H1 (cell line): Measurements from ENCODE around the gene PLCB1. TPM values are rescaled to one million over a fixed set of nuclear protein-coding genes. Genes with fewer than 3 reads are reported as not detected.

Experiments used
- CTCF ChIA-PET: fragments of 300-600 bp; sonication (Branson Sonifier 250); formaldehyde crosslinking; loops from one replicate; lab custom pipeline; 2021; ENCODE audit not compliant: partially characterized antibody; lab: Charles Lee
- POLR2A ChIA-PET: fragments of 300-600 bp; sonication (Branson Sonifier 250); formaldehyde crosslinking; loops from one replicate; lab custom pipeline; 2021; ENCODE audit warnings: inconsistent platforms; ENCODE audit not compliant: partially characterized antibody; lab: Charles Lee
- DNase-seq, 2 experiments: peaks; one replicate each; pipeline versions ENCODE4 v3.0.0 to v3.0.0-alpha.2; 2010 to 2022; ENCODE audit warnings: low spot score in 2 of 2, low read depth in 1 of 2, mixed read lengths in 1 of 2
- FAIRE-seq: peaks from 2 replicates; lab custom pipeline; 2011; peaks lifted over from hg19 to GRCh38; lab: Jason Lieb, UNC
- H2AFZ ChIP-seq: 2 replicates; pipeline ENCODE4 v1.8.1; 2012; ENCODE audit warnings: low read length, inconsistent platforms
- H2AK5ac ChIP-seq: 2 replicates; pipeline ENCODE4 v1.6.1; 2013; ENCODE audit warnings: low read depth, low read length
- H2BK120ac ChIP-seq: replicated peaks from 2 replicates; pipeline ENCODE3; 2013; ENCODE audit warnings: low read depth, low read length, inconsistent platforms
- H2BK12ac ChIP-seq: 2 replicates; pipeline ENCODE4 v1.6.1; 2013; ENCODE audit warnings: low read depth, low read length
- H2BK15ac ChIP-seq: 2 replicates; pipeline ENCODE4 v1.6.1; 2013; ENCODE audit warnings: low read length
- H2BK20ac ChIP-seq: 2 replicates; pipeline ENCODE4 v1.6.1; 2013; ENCODE audit warnings: low read length
- H2BK5ac ChIP-seq: 2 replicates; pipeline ENCODE4 v1.6.1; 2013; ENCODE audit warnings: low read depth, low read length
- H3K14ac ChIP-seq: 2 replicates; pipeline ENCODE4 v1.6.1; 2013; ENCODE audit warnings: inconsistent platforms; ENCODE audit not compliant: insufficient read length
- H3K18ac ChIP-seq: 2 replicates; pipeline ENCODE4 v1.6.1; 2013; ENCODE audit warnings: low read length; ENCODE audit errors: extremely low read depth
- H3K23ac ChIP-seq: 2 replicates; pipeline ENCODE4 v1.6.1; 2013; ENCODE audit warnings: inconsistent platforms; ENCODE audit not compliant: insufficient read length
- H3K23me2 ChIP-seq: 2 replicates; pipeline ENCODE4 v1.6.1; 2013; ENCODE audit warnings: low read depth, low read length
- H3K27ac ChIP-seq: 2 replicates; pipeline ENCODE4 v1.6.1; 2011; ENCODE audit warnings: low read depth, low read length, inconsistent platforms
- H3K27me3 ChIP-seq, 4 experiments: replicated peaks in 1 of 4; 1 replicate in 1 of 4; 2 replicates in 3 of 4; pipeline versions ENCODE4 v1.6.1 to v1.8.1; 2011 to 2013; ENCODE audit warnings: low read length in 3 of 4, mild to moderate bottlenecking in 3 of 4, inconsistent platforms in 2 of 4, mixed read lengths in 2 of 4, moderate library complexity in 1 of 4; ENCODE audit not compliant: control insufficient read depth in 3 of 4, insufficient read depth in 3 of 4; ENCODE audit errors: extremely low read depth in 1 of 4
- H3K36me3 ChIP-seq, 4 experiments: 2 replicates each; pipeline versions ENCODE4 v1.6.1 to v1.8.1; 2011 to 2013; ENCODE audit warnings: mild to moderate bottlenecking in 4 of 4, low read length in 3 of 4, moderate library complexity in 2 of 4, control low read depth in 1 of 4, inconsistent platforms in 1 of 4; ENCODE audit not compliant: insufficient read depth in 4 of 4, control insufficient read depth in 2 of 4
- H3K4ac ChIP-seq: replicated peaks from 2 replicates; pipeline ENCODE3; 2013; ENCODE audit warnings: low read length, low read depth, mixed read lengths, inconsistent platforms; ENCODE audit not compliant: insufficient read length
- H3K4me1 ChIP-seq, 4 experiments: replicated peaks in 1 of 4; 1 replicate in 1 of 4; 2 replicates in 3 of 4; pipeline versions ENCODE4 v1.6.1 to v1.8.1; 2011 to 2013; ENCODE audit warnings: low read length in 3 of 4, inconsistent platforms in 2 of 4, mixed read lengths in 1 of 4; ENCODE audit not compliant: insufficient read depth in 4 of 4, control insufficient read depth in 3 of 4
- H3K4me2 ChIP-seq, 2 experiments: 2 replicates each; pipeline versions ENCODE4 v1.6.1 to v1.8.1; 2011 to 2013; ENCODE audit warnings: low read depth in 2 of 2, low read length in 2 of 2, control low read depth in 1 of 2, inconsistent platforms in 1 of 2, mild to moderate bottlenecking in 1 of 2; ENCODE audit not compliant: insufficient read depth in 1 of 2
- H3K4me3 ChIP-seq, 4 experiments: fragments of 200-600, 300-600 bp in 1 of 4; sonication (generic), shearing (Covaris generic), sonication (Bioruptor Twin) in 1 of 4; 2 replicates each; pipeline versions ENCODE4 v1.5.1 to v1.8.1; 2011 to 2016; ENCODE audit warnings: low read length in 4 of 4, low read depth in 3 of 4, control low read depth in 2 of 4, inconsistent platforms in 2 of 4, mild to moderate bottlenecking in 2 of 4, mixed read lengths in 1 of 4, moderate library complexity in 1 of 4; ENCODE audit not compliant: insufficient read depth in 2 of 4; ENCODE audit errors: extremely low read depth in 1 of 4
- H3K56ac ChIP-seq: replicated peaks from 2 replicates; pipeline ENCODE3; 2013; ENCODE audit warnings: low read depth, mild to moderate bottlenecking, mixed read lengths, low read length, inconsistent platforms; ENCODE audit not compliant: insufficient read length
- H3K79me1 ChIP-seq: 2 replicates; pipeline ENCODE4 v1.6.1; 2013; ENCODE audit warnings: low read depth, low read length, control low read depth
- H3K79me2 ChIP-seq, 2 experiments: 2 replicates each; pipeline versions ENCODE4 v1.6.1 to v1.8.1; 2012 to 2013; ENCODE audit warnings: low read length in 2 of 2, mild to moderate bottlenecking in 2 of 2, inconsistent platforms in 1 of 2; ENCODE audit not compliant: insufficient read depth in 2 of 2, control insufficient read depth in 1 of 2
- H3K9ac ChIP-seq, 4 experiments: replicated peaks in 1 of 4; 1 replicate in 1 of 4; 2 replicates in 3 of 4; pipeline versions ENCODE4 v1.6.1 to v1.8.1; 2011 to 2013; ENCODE audit warnings: low read depth in 3 of 4, low read length in 3 of 4, control low read depth in 2 of 4, mild to moderate bottlenecking in 2 of 4, moderate library complexity in 2 of 4, inconsistent platforms in 1 of 4; ENCODE audit errors: extremely low read depth in 1 of 4
- H3K9me3 ChIP-seq, 2 experiments: 2 replicates each; pipeline versions ENCODE4 v1.6.1 to v1.8.1; 2012 to 2013; ENCODE audit warnings: mild to moderate bottlenecking in 2 of 2, moderate library complexity in 2 of 2, control low read depth in 1 of 2, inconsistent platforms in 1 of 2, low read depth in 1 of 2, low read length in 1 of 2, mixed read lengths in 1 of 2; ENCODE audit not compliant: insufficient read depth in 2 of 2
- H4K20me1 ChIP-seq, 2 experiments: replicated peaks in 1 of 2; 2 replicates each; pipeline versions ENCODE3 to v1.8.1; 2011 to 2013; ENCODE audit warnings: inconsistent platforms in 2 of 2, low read length in 2 of 2, mild to moderate bottlenecking in 1 of 2; ENCODE audit not compliant: insufficient read depth in 2 of 2, control insufficient read depth in 1 of 2
- H4K5ac ChIP-seq: 2 replicates; pipeline ENCODE4 v1.6.1; 2013; ENCODE audit warnings: low read length, low read depth, mixed read lengths, inconsistent platforms; ENCODE audit not compliant: insufficient read length
- H4K8ac ChIP-seq: 2 replicates; pipeline ENCODE4 v1.8.0; 2013; ENCODE audit warnings: mild to moderate bottlenecking, moderate library complexity, low read length, inconsistent platforms; ENCODE audit not compliant: insufficient read depth; ENCODE audit errors: extremely low read depth
- H4K91ac ChIP-seq: replicated peaks from 2 replicates; pipeline ENCODE3; 2013; ENCODE audit warnings: low read length, mixed read lengths, inconsistent platforms; ENCODE audit not compliant: insufficient read length
- CTBP2 ChIP-seq: IDR thresholded peaks from 2 replicates; pipeline ENCODE4 v1.7.0; 2011; ENCODE audit warnings: borderline replicate concordance, mild to moderate bottlenecking, moderate library complexity, mixed read lengths, low read length; ENCODE audit not compliant: insufficient read depth, insufficient read length
- HDAC2 ChIP-seq, 2 experiments: fragments of 300-600 bp in 1 of 2; sonication (generic) in 1 of 2; IDR thresholded peaks; 2 replicates each; pipeline ENCODE4 v1.6.1; 2011 to 2012; ENCODE audit warnings: low read depth in 2 of 2, low read length in 2 of 2, mild to moderate bottlenecking in 2 of 2, moderate library complexity in 2 of 2, borderline replicate concordance in 1 of 2, inconsistent platforms in 1 of 2
- MAFK ChIP-seq: IDR thresholded peaks from 2 replicates; pipeline ENCODE4 v1.6.1; 2012; ENCODE audit warnings: low read depth, mild to moderate bottlenecking, improper control_type of control experiment, low read length
- SP1 ChIP-seq: IDR thresholded peaks from 2 replicates; pipeline ENCODE4 v1.6.1; 2011; ENCODE audit warnings: low read depth, low read length
- SP4 ChIP-seq: IDR thresholded peaks from 2 replicates; pipeline ENCODE4 v1.6.1; 2012; ENCODE audit warnings: low read length, inconsistent platforms
- YY1 ChIP-seq: IDR thresholded peaks from 2 replicates; pipeline ENCODE4 v1.6.1; 2011; ENCODE audit warnings: low read depth, mild to moderate bottlenecking, low read length
- WGBS, 2 experiments: shearing (Covaris generic) in 1 of 2; methylation state at CpG; one replicate each; pipeline versions ENCODE4 v1.1.6 to v1.1.7; 2013 to 2015; ENCODE audit warnings: low lambda C conversion rate in 2 of 2, mixed read lengths in 2 of 2, inconsistent platforms in 1 of 2, low coverage in 1 of 2, missing lambda C conversion rate in 1 of 2; ENCODE audit not compliant: insufficient replicate concordance in 2 of 2, insufficient coverage in 1 of 2, insufficient read length in 1 of 2; ENCODE audit errors: extremely low coverage in 1 of 2, missing lambda C conversion rate in 1 of 2; 5-methylcytosine and 5-hydroxymethylcytosine counted together
- polyA plus RNA-seq, 7 experiments: library from polyadenylated mRNA; depleted of rRNA in 3 of 7; stranded (reverse) in 5 of 7; unstranded in 2 of 7; fragments of >200 nt in 5 of 7; fragments of 200-250 nt in 2 of 7; gene quantifications; 1 replicate in 5 of 7; 2 replicates in 1 of 7; 4 replicates in 1 of 7; pipeline versions ENCODE4 v1.2.1 to v1.2.3, GENCODE V29; 2011 to 2013; ENCODE audit warnings: missing spikeins in 2 of 7, mixed read lengths in 2 of 7
- total RNA-seq: library from RNA; stranded (reverse); fragmentation: NEBNext Ultra II Directional; extraction: Animal tissue kit (Norgen Biotek cat#: 25700); gene quantifications from 2 replicates; pipeline ENCODE4 v1.2.1, GENCODE V29; 2021
- TF ChIP-seq, protein P1 (sequence below): IDR thresholded peaks from 2 replicates; pipeline ENCODE4 v1.6.1; 2012; ENCODE audit warnings: inconsistent platforms

PLCB1 gene
- total and polyA plus RNA-seq, 2 of the 8 experiments (the other 6 are each of a cell fraction or from before 2014, with no cell fraction given): 2.6 to 9.1 TPM

DNA sequence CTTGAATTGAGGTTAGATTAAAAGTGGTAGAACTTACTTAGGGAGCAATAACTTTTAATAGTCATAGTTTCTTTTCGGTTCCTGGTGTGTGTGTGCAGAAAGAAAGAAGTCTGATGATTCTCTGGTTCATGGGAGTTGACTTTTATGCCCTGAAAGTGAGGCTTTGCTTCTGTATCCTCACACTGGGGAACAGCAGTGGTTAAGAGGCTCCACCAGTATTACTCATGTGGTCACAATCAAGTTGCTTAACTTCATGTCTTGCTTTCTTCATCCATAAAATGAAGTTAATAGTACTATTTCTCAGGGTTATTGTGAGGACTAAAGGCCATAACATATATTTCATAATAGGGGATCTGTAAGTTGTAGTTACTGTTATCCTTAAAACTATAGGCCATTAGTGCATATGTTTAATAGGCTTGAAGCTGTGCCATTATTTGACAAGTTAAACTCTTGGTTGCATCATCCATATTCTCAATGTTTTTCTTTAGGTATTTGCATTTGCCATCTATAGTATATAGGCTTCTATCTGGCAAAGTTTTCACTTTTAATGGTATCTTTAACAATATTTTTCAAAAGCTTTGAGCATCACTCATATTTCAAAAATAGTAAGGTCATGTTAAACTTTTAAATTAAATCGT is 262.4 kb downstream of the PLCB1 start:
- FAIRE-seq: no peak
- WGBS, 2 experiments: 83% methylated on average over 2 of the region's 2 CpGs; no CpG with 5 or more reads in 1 of the 2 experiments
- H3K4me3 ChIP-seq: no peak overlapping the region

More for the DNA sequence above, 262.4 kb downstream of the PLCB1 start:
- no peak overlapping the region for H2AK5ac ChIP-seq
- H4K8ac ChIP-seq: no peak overlapping the region
- H4K91ac ChIP-seq: no peak overlapping the region
- no peaks in the 10 kb centered on the region for H3K79me2 ChIP-seq
- no peaks in the 10 kb centered on the region for H3K4me1 ChIP-seq
- no peak overlapping the region for H2BK15ac ChIP-seq
- peaks cover 0 to 1% (median 0%) of the 10 kb centered on the region in 4 experiments; a peak in 1 of 7 replicates for H3K27me3 ChIP-seq
- ChIA-PET POLR2A (no interaction called here), CTCF (no interaction called here)
- no peaks in the 10 kb centered on the region for H3K36me3 ChIP-seq
- no peak overlapping the region for H2BK12ac ChIP-seq
- no peak overlapping the region for H3K4ac ChIP-seq
- H3K79me1 ChIP-seq: no peaks in the 10 kb centered on the region
- H3K23me2 ChIP-seq: no peaks in the 10 kb centered on the region
- H4K5ac ChIP-seq: no peak overlapping the region
- H3K9ac ChIP-seq: no peak overlapping the region
- DNase-seq: no peak
- H3K9me3 ChIP-seq: no peaks in the 10 kb centered on the region
- H3K4me2 ChIP-seq: no peak overlapping the region
- H3K18ac ChIP-seq: no peak overlapping the region
- TF ChIP-seq, protein P1, sequence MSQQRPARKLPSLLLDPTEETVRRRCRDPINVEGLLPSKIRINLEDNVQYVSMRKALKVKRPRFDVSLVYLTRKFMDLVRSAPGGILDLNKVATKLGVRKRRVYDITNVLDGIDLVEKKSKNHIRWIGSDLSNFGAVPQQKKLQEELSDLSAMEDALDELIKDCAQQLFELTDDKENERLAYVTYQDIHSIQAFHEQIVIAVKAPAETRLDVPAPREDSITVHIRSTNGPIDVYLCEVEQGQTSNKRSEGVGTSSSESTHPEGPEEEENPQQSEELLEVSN: no peak
- TF ChIP-seq CTBP2 (no peak), YY1 (no peak), SP1 (no peak), MAFK (no peak), SP4 (no peak), HDAC2 (IDR thresholded peaks at IDR 0.05; ENCODE audit: borderline replicate concordance in 1 of 2, low read depth in 2 of 2, low read length in 2 of 2) (no peak)
- TF ChIP-seq, all 59 proteins: peak for 0
- Histone ChIP-seq H2AFZ (no peak overlapping the region), H3K27ac (no peak overlapping the region), H2BK20ac (no peak overlapping the region), H3K14ac (no peak overlapping the region), H3K56ac (no peak overlapping the region), H3K23ac (no peak overlapping the region), H2BK120ac (no peak overlapping the region), H4K20me1 (no peaks in the 10 kb centered on the region), H2BK5ac (no peak overlapping the region)
